ENCODE results near the gene TRAPPC2L.

The TRAPPC2L gene

GRCh38 chr16:88878356-88878755 lies 21.4 kb downstream of the TRAPPC2L start:
- DNase-seq (ENCODE audit: insufficient read length, low spot score) (no peak), FAIRE-seq (no peak)
- TF ChIP-seq TAF1 (IDR thresholded peaks at IDR 0.05; ENCODE audit: low read depth, low read length): no peak
- TF ChIP-seq SPI1 (IDR thresholded peaks at IDR 0.05; ENCODE audit: low read depth, low read length): no peak
- TF ChIP-seq PAX5 (IDR thresholded peaks at IDR 0.05; ENCODE audit: insufficient read depth, low read length, severe bottlenecking): no peak
- no peak for TF ChIP-seq POU2F2 (IDR thresholded peaks at IDR 0.05; ENCODE audit: low read depth, low read length)
- no peak for TF ChIP-seq POLR2AphosphoS5 (IDR thresholded peaks at IDR 0.05; ENCODE audit: low read depth, low read length)
- TF ChIP-seq POLR2A (IDR thresholded peaks at IDR 0.05; ENCODE audit: low read depth, low read length): no peak

- DNase-seq (ENCODE audit: insufficient read length, low spot score) (no peak), FAIRE-seq (no peak)
- TF ChIP-seq PAX5 (IDR thresholded peaks at IDR 0.05; ENCODE audit: insufficient read depth, low read length, severe bottlenecking): no peak
- no peak for TF ChIP-seq SPI1 (IDR thresholded peaks at IDR 0.05; ENCODE audit: low read depth, low read length)
Measured at GRCh38 chr16:88878967-88879787, 22.2 kb downstream of the TRAPPC2L start.

GRCh38 chr16:88879788-88880055 lies 22.8 kb downstream of the TRAPPC2L start:
- FAIRE-seq (no peak), DNase-seq (ENCODE audit: insufficient read length, low spot score) (no peak)
- TF ChIP-seq PAX5 (IDR thresholded peaks at IDR 0.05; ENCODE audit: insufficient read depth, low read length, severe bottlenecking) (no peak), POLR2A (IDR thresholded peaks at IDR 0.05; ENCODE audit: low read depth, low read length) (no peak), TAF1 (IDR thresholded peaks at IDR 0.05; ENCODE audit: low read depth, low read length) (no peak), SPI1 (IDR thresholded peaks at IDR 0.05; ENCODE audit: low read depth, low read length) (no peak), POLR2AphosphoS5 (IDR thresholded peaks at IDR 0.05; ENCODE audit: low read depth, low read length) (no peak), POU2F2 (IDR thresholded peaks at IDR 0.05; ENCODE audit: low read depth, low read length) (no peak)

- DNase-seq (ENCODE audit: insufficient read length, low spot score) (no peak), FAIRE-seq (no peak)
Measured at GRCh38 chr16:88880226-88881006, 23.5 kb downstream of the TRAPPC2L start.

GRCh38 chr16:88881007-88881615 lies 24.2 kb downstream of the TRAPPC2L start:
- no peak for DNase-seq (ENCODE audit: insufficient read length, low spot score)
- TF ChIP-seq TAF1 (IDR thresholded peaks at IDR 0.05; ENCODE audit: low read depth, low read length): no peak
- TF ChIP-seq SPI1 (IDR thresholded peaks at IDR 0.05; ENCODE audit: low read depth, low read length): no peak
- no peak for TF ChIP-seq POU2F2 (IDR thresholded peaks at IDR 0.05; ENCODE audit: low read depth, low read length)
- no peak for TF ChIP-seq POLR2A (IDR thresholded peaks at IDR 0.05; ENCODE audit: low read depth, low read length)
- no peak for TF ChIP-seq POLR2AphosphoS5 (IDR thresholded peaks at IDR 0.05; ENCODE audit: low read depth, low read length)
- TF ChIP-seq PAX5 (IDR thresholded peaks at IDR 0.05; ENCODE audit: insufficient read depth, low read length, severe bottlenecking): no peak
- no peak for FAIRE-seq

More at GRCh38 chr16:88880226-88881006, 23.5 kb downstream of the TRAPPC2L start:
- TF ChIP-seq POLR2A (IDR thresholded peaks at IDR 0.05; ENCODE audit: low read depth, low read length): no peak
- no peak for TF ChIP-seq TAF1 (IDR thresholded peaks at IDR 0.05; ENCODE audit: low read depth, low read length)
- TF ChIP-seq PAX5 (IDR thresholded peaks at IDR 0.05; ENCODE audit: insufficient read depth, low read length, severe bottlenecking): no peak
- TF ChIP-seq POU2F2 (IDR thresholded peaks at IDR 0.05; ENCODE audit: low read depth, low read length): no peak

GRCh38 chr16:88881675-88882357 lies 24.9 kb downstream of the TRAPPC2L start:
- TF ChIP-seq TAF1 (IDR thresholded peaks at IDR 0.05; ENCODE audit: low read depth, low read length) (no peak), POLR2AphosphoS5 (IDR thresholded peaks at IDR 0.05; ENCODE audit: low read depth, low read length) (no peak), POLR2A (IDR thresholded peaks at IDR 0.05; ENCODE audit: low read depth, low read length) (no peak), POU2F2 (IDR thresholded peaks at IDR 0.05; ENCODE audit: low read depth, low read length) (no peak), SPI1 (IDR thresholded peaks at IDR 0.05; ENCODE audit: low read depth, low read length) (no peak), PAX5 (IDR thresholded peaks at IDR 0.05; ENCODE audit: insufficient read depth, low read length, severe bottlenecking) (no peak)
- DNase-seq (ENCODE audit: insufficient read length, low spot score): no peak
- no peak for FAIRE-seq

GRCh38 chr16:88882358-88883030 lies 25.6 kb downstream of the TRAPPC2L start:
- DNase-seq (ENCODE audit: insufficient read length, low spot score) (no peak), FAIRE-seq (peak; percentile 92)
- no peak for TF ChIP-seq SPI1 (IDR thresholded peaks at IDR 0.05; ENCODE audit: low read depth, low read length)
- TF ChIP-seq TAF1 (IDR thresholded peaks at IDR 0.05; ENCODE audit: low read depth, low read length): no peak
- no peak for TF ChIP-seq POLR2AphosphoS5 (IDR thresholded peaks at IDR 0.05; ENCODE audit: low read depth, low read length)
- no peak for TF ChIP-seq PAX5 (IDR thresholded peaks at IDR 0.05; ENCODE audit: insufficient read depth, low read length, severe bottlenecking)
- no peak for TF ChIP-seq POLR2A (IDR thresholded peaks at IDR 0.05; ENCODE audit: low read depth, low read length)
- TF ChIP-seq POU2F2 (IDR thresholded peaks at IDR 0.05; ENCODE audit: low read depth, low read length): no peak

GRCh38 chr16:88883117-88883895 lies 26.4 kb downstream of the TRAPPC2L start:
- FAIRE-seq: no peak
- no peak for TF ChIP-seq SPI1 (IDR thresholded peaks at IDR 0.05; ENCODE audit: low read depth, low read length)
- no peak for TF ChIP-seq POLR2AphosphoS5 (IDR thresholded peaks at IDR 0.05; ENCODE audit: low read depth, low read length)
- TF ChIP-seq POLR2A (IDR thresholded peaks at IDR 0.05; ENCODE audit: low read depth, low read length): no peak
- no peak for TF ChIP-seq PAX5 (IDR thresholded peaks at IDR 0.05; ENCODE audit: insufficient read depth, low read length, severe bottlenecking)
- no peak for TF ChIP-seq TAF1 (IDR thresholded peaks at IDR 0.05; ENCODE audit: low read depth, low read length)
- TF ChIP-seq POU2F2 (IDR thresholded peaks at IDR 0.05; ENCODE audit: low read depth, low read length): no peak
- DNase-seq (ENCODE audit: insufficient read length, low spot score): no peak
